A549 (cell line): ENCODE results near the gene PPP1R1C.

Experiments used
- BHLHE40 ChIP-seq: IDR thresholded peaks from 2 replicates; pipeline ENCODE4 v1.6.1; 2012; ENCODE audit warnings: low read depth, low read length, inconsistent platforms
- CEBPB ChIP-seq, 2 experiments: fragments of >200 bp in 1 of 2; sonication (Bioruptor Twin) in 1 of 2; formaldehyde crosslinking in 1 of 2; IDR thresholded peaks; 2 replicates each; pipeline ENCODE4 v1.6.1; 2012 to 2016
- ESRRA ChIP-seq: fragments of 150-350 bp; IDR thresholded peaks from 2 replicates; pipeline ENCODE4 v1.6.1; 2014; ENCODE audit warnings: mild to moderate bottlenecking, low read length, borderline replicate concordance
- JUN ChIP-seq, 2 experiments: fragments of >200 bp; sonication (Bioruptor Twin); formaldehyde crosslinking; IDR thresholded peaks; 2 replicates in 1 of 2; 3 replicates in 1 of 2; pipeline ENCODE4 v1.6.1; 2016 to 2017
- MAFK ChIP-seq: fragments of 450-650 bp; IDR thresholded peaks from 2 replicates; pipeline ENCODE4 v1.6.1; 2014; ENCODE audit not compliant: partially characterized antibody
- MAZ ChIP-seq: fragments of 150-350 bp; IDR thresholded peaks from 2 replicates; pipeline ENCODE4 v1.6.1; 2014; ENCODE audit warnings: antibody characterized with exemption, low read depth, low read length, borderline replicate concordance
- MYC ChIP-seq: IDR thresholded peaks from 2 replicates; pipeline ENCODE4 v1.6.1; 2012; ENCODE audit warnings: mild to moderate bottlenecking, inconsistent platforms, low read length, improper control_type of control experiment, borderline replicate concordance
- NFE2L2 ChIP-seq: fragments of 150-350 bp; conservative IDR thresholded peaks from 2 replicates; pipeline ENCODE4 v1.6.1; 2014; ENCODE audit warnings: low read length
- POLR2A ChIP-seq: IDR thresholded peaks from 2 replicates; pipeline ENCODE4 v1.6.1; 2012; ENCODE audit warnings: mild to moderate bottlenecking, low read length
- SMC3 ChIP-seq: fragments of >200 bp; sonication (Bioruptor Twin); formaldehyde crosslinking; IDR thresholded peaks from 3 replicates; pipeline ENCODE4 v1.6.1; 2018; ENCODE audit warnings: inconsistent platforms
- TF ChIP-seq, protein P1 (sequence below): fragments of 200-600 bp; sonication (generic); IDR thresholded peaks from 2 replicates; pipeline ENCODE4 v1.6.1; 2016; ENCODE audit warnings: antibody characterized with exemption, mild to moderate bottlenecking, moderate library complexity
- TF ChIP-seq, protein P2 (sequence below): fragments of >200 bp; sonication (Bioruptor Twin); formaldehyde crosslinking; IDR thresholded peaks from 3 replicates; pipeline ENCODE4 v1.5.1; 2016
- TF ChIP-seq, protein P3 (sequence below): IDR thresholded peaks from 2 replicates; pipeline ENCODE4 v1.6.1; 2012

- TF ChIP-seq, protein P1, sequence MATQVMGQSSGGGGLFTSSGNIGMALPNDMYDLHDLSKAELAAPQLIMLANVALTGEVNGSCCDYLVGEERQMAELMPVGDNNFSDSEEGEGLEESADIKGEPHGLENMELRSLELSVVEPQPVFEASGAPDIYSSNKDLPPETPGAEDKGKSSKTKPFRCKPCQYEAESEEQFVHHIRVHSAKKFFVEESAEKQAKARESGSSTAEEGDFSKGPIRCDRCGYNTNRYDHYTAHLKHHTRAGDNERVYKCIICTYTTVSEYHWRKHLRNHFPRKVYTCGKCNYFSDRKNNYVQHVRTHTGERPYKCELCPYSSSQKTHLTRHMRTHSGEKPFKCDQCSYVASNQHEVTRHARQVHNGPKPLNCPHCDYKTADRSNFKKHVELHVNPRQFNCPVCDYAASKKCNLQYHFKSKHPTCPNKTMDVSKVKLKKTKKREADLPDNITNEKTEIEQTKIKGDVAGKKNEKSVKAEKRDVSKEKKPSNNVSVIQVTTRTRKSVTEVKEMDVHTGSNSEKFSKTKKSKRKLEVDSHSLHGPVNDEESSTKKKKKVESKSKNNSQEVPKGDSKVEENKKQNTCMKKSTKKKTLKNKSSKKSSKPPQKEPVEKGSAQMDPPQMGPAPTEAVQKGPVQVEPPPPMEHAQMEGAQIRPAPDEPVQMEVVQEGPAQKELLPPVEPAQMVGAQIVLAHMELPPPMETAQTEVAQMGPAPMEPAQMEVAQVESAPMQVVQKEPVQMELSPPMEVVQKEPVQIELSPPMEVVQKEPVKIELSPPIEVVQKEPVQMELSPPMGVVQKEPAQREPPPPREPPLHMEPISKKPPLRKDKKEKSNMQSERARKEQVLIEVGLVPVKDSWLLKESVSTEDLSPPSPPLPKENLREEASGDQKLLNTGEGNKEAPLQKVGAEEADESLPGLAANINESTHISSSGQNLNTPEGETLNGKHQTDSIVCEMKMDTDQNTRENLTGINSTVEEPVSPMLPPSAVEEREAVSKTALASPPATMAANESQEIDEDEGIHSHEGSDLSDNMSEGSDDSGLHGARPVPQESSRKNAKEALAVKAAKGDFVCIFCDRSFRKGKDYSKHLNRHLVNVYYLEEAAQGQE = no peak
- TF ChIP-seq, protein P2, sequence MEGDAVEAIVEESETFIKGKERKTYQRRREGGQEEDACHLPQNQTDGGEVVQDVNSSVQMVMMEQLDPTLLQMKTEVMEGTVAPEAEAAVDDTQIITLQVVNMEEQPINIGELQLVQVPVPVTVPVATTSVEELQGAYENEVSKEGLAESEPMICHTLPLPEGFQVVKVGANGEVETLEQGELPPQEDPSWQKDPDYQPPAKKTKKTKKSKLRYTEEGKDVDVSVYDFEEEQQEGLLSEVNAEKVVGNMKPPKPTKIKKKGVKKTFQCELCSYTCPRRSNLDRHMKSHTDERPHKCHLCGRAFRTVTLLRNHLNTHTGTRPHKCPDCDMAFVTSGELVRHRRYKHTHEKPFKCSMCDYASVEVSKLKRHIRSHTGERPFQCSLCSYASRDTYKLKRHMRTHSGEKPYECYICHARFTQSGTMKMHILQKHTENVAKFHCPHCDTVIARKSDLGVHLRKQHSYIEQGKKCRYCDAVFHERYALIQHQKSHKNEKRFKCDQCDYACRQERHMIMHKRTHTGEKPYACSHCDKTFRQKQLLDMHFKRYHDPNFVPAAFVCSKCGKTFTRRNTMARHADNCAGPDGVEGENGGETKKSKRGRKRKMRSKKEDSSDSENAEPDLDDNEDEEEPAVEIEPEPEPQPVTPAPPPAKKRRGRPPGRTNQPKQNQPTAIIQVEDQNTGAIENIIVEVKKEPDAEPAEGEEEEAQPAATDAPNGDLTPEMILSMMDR = no peak
- no peak for TF ChIP-seq MAFK
- TF ChIP-seq POLR2A = no peak
- no peak for TF ChIP-seq NFE2L2
- TF ChIP-seq BHLHE40 = no peak
- no peak for TF ChIP-seq ESRRA
- no peak for TF ChIP-seq SMC3
- no peak for TF ChIP-seq MAZ
- TF ChIP-seq, protein P3, sequence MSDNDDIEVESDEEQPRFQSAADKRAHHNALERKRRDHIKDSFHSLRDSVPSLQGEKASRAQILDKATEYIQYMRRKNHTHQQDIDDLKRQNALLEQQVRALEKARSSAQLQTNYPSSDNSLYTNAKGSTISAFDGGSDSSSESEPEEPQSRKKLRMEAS = no peak
- TF ChIP-seq JUN (IDR thresholded peaks at IDR 0.05) = no peak
- TF ChIP-seq CEBPB (IDR thresholded peaks at IDR 0.05) = no peak
- no peak for TF ChIP-seq MYC
Measured at GRCh38 chr2:182038576-182038975, 52.9 kb downstream of the PPP1R1C start.
